Measurements from ENCODE around the gene NOPCHAP1.

NOPCHAP1 gene

GRCh38 chr12:105025890-105026289, 39.8 kb downstream of the NOPCHAP1 start:
- Histone ChIP-seq H3K36me3 (ENCODE audit: control insufficient read depth, low read length) (no peaks in the 10 kb centered on the region), H3K4me1 (ENCODE audit: control insufficient read depth, low read length) (peaks cover 2% of the 10 kb centered on the region), H3K4me3 (ENCODE audit: low read length) (no peak overlapping the region), H3K27ac (ENCODE audit: low read depth, low read length) (no peak overlapping the region), H3K27me3 (ENCODE audit: control insufficient read depth, low read length) (no peaks in the 10 kb centered on the region), H3K4me2 (ENCODE audit: low read length) (no peak overlapping the region), H3K79me2 (ENCODE audit: control insufficient read depth, low read length) (no peaks in the 10 kb centered on the region), H4K20me1 (ENCODE audit: control insufficient read depth, insufficient read depth, low read depth, low read length) (no peaks in the 10 kb centered on the region), H3K9me3 (ENCODE audit: control insufficient read depth, insufficient read depth, low read length) (no peaks in the 10 kb centered on the region), H3F3A (ENCODE audit: control insufficient read depth, insufficient read depth) (no peaks in the 10 kb centered on the region), H3K9me2 (replicated peaks; ENCODE audit: control insufficient read depth, low read length) (no peaks in the 10 kb centered on the region)
- TF ChIP-seq CTCF (IDR thresholded peaks at IDR 0.05; ENCODE audit: low read depth, low read length, poor library complexity, severe bottlenecking) = no peak
- no peak for TF ChIP-seq EZH2phosphoT487 (IDR thresholded peaks at IDR 0.05; ENCODE audit: borderline replicate concordance, low read length)

- H3K9me3 ChIP-seq (ENCODE audit: control insufficient read depth, insufficient read depth, low read length) = no peaks in the 10 kb centered on the region
- no peaks in the 10 kb centered on the region for H4K20me1 ChIP-seq (ENCODE audit: control insufficient read depth, insufficient read depth, low read depth, low read length)
- H3K36me3 ChIP-seq (ENCODE audit: control insufficient read depth, low read length) = no peaks in the 10 kb centered on the region
- H3K4me2 ChIP-seq (ENCODE audit: low read length) = no peak overlapping the region
- H3K79me2 ChIP-seq (ENCODE audit: control insufficient read depth, low read length) = no peaks in the 10 kb centered on the region
- H3K4me3 ChIP-seq (ENCODE audit: low read length) = no peak overlapping the region
- no peaks in the 10 kb centered on the region for H3K27me3 ChIP-seq (ENCODE audit: control insufficient read depth, low read length)
- no peak overlapping the region for H3K27ac ChIP-seq (ENCODE audit: low read depth, low read length)
- no peaks in the 10 kb centered on the region for H3F3A ChIP-seq (ENCODE audit: control insufficient read depth, insufficient read depth)
- TF ChIP-seq CTCF (IDR thresholded peaks at IDR 0.05; ENCODE audit: low read depth, low read length, poor library complexity, severe bottlenecking) = no peak
- peaks cover 7% of the 10 kb centered on the region for H3K4me1 ChIP-seq (ENCODE audit: control insufficient read depth, low read length)
- H3K9me2 ChIP-seq (replicated peaks; ENCODE audit: control insufficient read depth, low read length) = no peaks in the 10 kb centered on the region
These were observed 40.3 kb downstream of the NOPCHAP1 start for GRCh38 chr12:105026411-105026810.

GRCh38 chr12:105030820-105031807, 45.0 kb downstream of the NOPCHAP1 start:
- no peaks in the 10 kb centered on the region for H3K79me2 ChIP-seq (ENCODE audit: control insufficient read depth, low read length)
- H3K4me1 ChIP-seq (ENCODE audit: control insufficient read depth, low read length) = peaks cover 10% of the 10 kb centered on the region
- 0 out of 2 replicates have a peak overlapping the region, but pooled peaks have one; percentile 1 for H3K4me2 ChIP-seq (ENCODE audit: low read length)
- no peaks in the 10 kb centered on the region for H3K36me3 ChIP-seq (ENCODE audit: control insufficient read depth, low read length)
- no peak overlapping the region for H3K27ac ChIP-seq (ENCODE audit: low read depth, low read length)
- H3K9me2 ChIP-seq (replicated peaks; ENCODE audit: control insufficient read depth, low read length) = no peaks in the 10 kb centered on the region
- H3F3A ChIP-seq (ENCODE audit: control insufficient read depth, insufficient read depth) = no peaks in the 10 kb centered on the region
- TF ChIP-seq EZH2phosphoT487 (IDR thresholded peaks at IDR 0.05; ENCODE audit: borderline replicate concordance, low read length) (no peak), CTCF (IDR thresholded peaks at IDR 0.05; ENCODE audit: low read depth, low read length, poor library complexity, severe bottlenecking) (no peak)
- no peaks in the 10 kb centered on the region for H3K9me3 ChIP-seq (ENCODE audit: control insufficient read depth, insufficient read depth, low read length)
- no peaks in the 10 kb centered on the region for H4K20me1 ChIP-seq (ENCODE audit: control insufficient read depth, insufficient read depth, low read depth, low read length)
- no peaks in the 10 kb centered on the region for H3K27me3 ChIP-seq (ENCODE audit: control insufficient read depth, low read length)
- H3K4me3 ChIP-seq (ENCODE audit: low read length) = no peak overlapping the region

Data from DOHH2 (cell line).